Gastrocnemius medialis (tissue), 4 donors: Measurements from ENCODE around the gene SHISA4. TPM values are rescaled to one million over a fixed set of nuclear protein-coding genes. Genes with fewer than 3 reads are reported as not detected.

Source experiments
- ATAC-seq, 2 donors: fragments of 150-250 bp; one replicate each; pipeline ENCODE4 v1.9.1; 2016
- DNase-seq, 2 donors: peaks; one replicate each; pipeline ENCODE4 v3.0.0-alpha.2; 2019
- H3K27ac ChIP-seq, 4 donors: fragments of 200-600 bp; sonication (generic); 1 replicate in 1 of 4; 2 replicates in 3 of 4; pipeline ENCODE4 v1.5.1; 2016 to 2018; ENCODE audit warnings: mild to moderate bottlenecking in 2 of 4, moderate library complexity in 1 of 4
- H3K27me3 ChIP-seq, 3 donors: fragments of 200-600 bp; sonication (generic) in 2 of 3; 1 replicate in 1 of 3; 2 replicates in 2 of 3; pipeline versions ENCODE4 v1.5.1 to v1.6.0; 2016 to 2019; ENCODE audit warnings: mild to moderate bottlenecking in 1 of 3, moderate library complexity in 1 of 3
- H3K36me3 ChIP-seq, 2 donors: fragments of 200-600 bp; sonication (generic) in 1 of 2; one replicate each; pipeline ENCODE4 v1.5.1; 2017 to 2018
- H3K4me1 ChIP-seq, 2 donors: fragments of 200-600 bp; sonication (generic) in 1 of 2; one replicate each; pipeline ENCODE4 v1.5.1; 2016 to 2017; ENCODE audit warnings: mild to moderate bottlenecking in 2 of 2
- H3K4me3 ChIP-seq, 4 donors: fragments of 200-600 bp; sonication (generic) in 3 of 4; 1 replicate in 1 of 4; 2 replicates in 3 of 4; pipeline ENCODE4 v1.5.1; 2016 to 2019; ENCODE audit warnings: mild to moderate bottlenecking in 2 of 4
- H3K9me3 ChIP-seq, 3 donors: fragments of 200-600 bp; sonication (generic) in 2 of 3; 1 replicate in 1 of 3; 2 replicates in 2 of 3; pipeline ENCODE4 v1.5.1; 2016 to 2019
- POLR2A ChIP-seq, 2 donors: fragments of 450-650 bp; IDR thresholded peaks; one replicate each; pipeline ENCODE4 v1.6.1; 2017; ENCODE audit warnings: antibody characterized with exemption in 2 of 2, mild to moderate bottlenecking in 2 of 2, moderate library complexity in 2 of 2
- in situ Hi-C, 4 donors: fragments of 200-750 bp; cut with MboI; loops; one replicate each; pipeline versions ENCODE4 v1.15.0 to v1.8.0; 2017; ENCODE audit warnings: low sequenced_read_pairs in 4 of 4
- intact Hi-C: fragments of 100-400 bp; cut with DNase I; formaldehyde crosslinking; loops from one replicate; pipeline ENCODE4 v1.15.1; 2023; ENCODE audit warnings: low total_unique reads
- total RNA-seq, 4 donors: library from RNA; depleted of rRNA; stranded (reverse); fragments of >200 nt; gene quantifications; one replicate each; pipeline versions ENCODE4 v1.1.0 to v1.2.3, GENCODE V29; 2016
- TF ChIP-seq, protein P1 (sequence below), 5 experiments: fragments of 450-650 bp in 3 of 5; fragments of 200-600 bp in 2 of 5; sonication (generic) in 2 of 5; IDR thresholded peaks in 4 of 5; conservative IDR thresholded peaks in 1 of 5; 1 replicate in 4 of 5; 2 replicates in 1 of 5; pipeline ENCODE4 v1.5.1; 2016 to 2019; ENCODE audit warnings: antibody characterized with exemption in 5 of 5, mild to moderate bottlenecking in 3 of 5, moderate library complexity in 3 of 5

SHISA4 gene
- total RNA-seq, 4 donors from 2014 or later: 76.6 to 384 (median 229) TPM

DNA sequence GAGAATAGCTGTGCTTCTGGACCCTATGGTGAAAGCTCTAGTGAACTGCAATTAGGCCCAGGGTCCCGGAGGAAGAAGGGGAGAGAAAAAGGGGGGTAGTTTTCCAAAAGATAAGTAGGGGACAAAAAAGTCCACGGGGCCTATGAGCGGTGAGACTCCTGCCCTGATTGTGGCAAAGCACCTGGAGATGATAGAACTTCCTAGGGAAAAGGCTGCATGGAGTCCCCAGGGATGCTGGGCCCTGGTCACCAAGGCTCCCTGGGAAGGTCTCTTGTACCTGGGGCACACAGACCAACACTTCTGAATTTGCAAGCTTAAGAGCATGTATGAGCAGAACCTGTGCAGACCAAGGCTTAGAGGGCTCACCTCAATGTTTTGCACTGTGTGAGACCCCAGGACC, 5.4 kb upstream of the SHISA4 start:
- no peak overlapping the region for H3K4me3 ChIP-seq
- in situ Hi-C loops (loop anchor here in 3 of 4 donors (25.0 kb wide), 1 partner anchor 254 kb away; the partner anchor contains the start of gene ARL8A (in 3 of the 3)), intact Hi-C loops (loop anchor here (5.0 to 10.0 kb wide), 4 partner anchors 171 to 1392 kb away; partner anchors contain the start of gene PHLDA3)
- H3K4me1 ChIP-seq: peaks cover 84 to 98% of the 10 kb centered on the region in 2 donors
- no peaks in the 10 kb centered on the region for H3K27me3 ChIP-seq
- peak overlapping the region; percentile 90 to 98 (median 94) for H3K27ac ChIP-seq
- TF ChIP-seq, protein P1, sequence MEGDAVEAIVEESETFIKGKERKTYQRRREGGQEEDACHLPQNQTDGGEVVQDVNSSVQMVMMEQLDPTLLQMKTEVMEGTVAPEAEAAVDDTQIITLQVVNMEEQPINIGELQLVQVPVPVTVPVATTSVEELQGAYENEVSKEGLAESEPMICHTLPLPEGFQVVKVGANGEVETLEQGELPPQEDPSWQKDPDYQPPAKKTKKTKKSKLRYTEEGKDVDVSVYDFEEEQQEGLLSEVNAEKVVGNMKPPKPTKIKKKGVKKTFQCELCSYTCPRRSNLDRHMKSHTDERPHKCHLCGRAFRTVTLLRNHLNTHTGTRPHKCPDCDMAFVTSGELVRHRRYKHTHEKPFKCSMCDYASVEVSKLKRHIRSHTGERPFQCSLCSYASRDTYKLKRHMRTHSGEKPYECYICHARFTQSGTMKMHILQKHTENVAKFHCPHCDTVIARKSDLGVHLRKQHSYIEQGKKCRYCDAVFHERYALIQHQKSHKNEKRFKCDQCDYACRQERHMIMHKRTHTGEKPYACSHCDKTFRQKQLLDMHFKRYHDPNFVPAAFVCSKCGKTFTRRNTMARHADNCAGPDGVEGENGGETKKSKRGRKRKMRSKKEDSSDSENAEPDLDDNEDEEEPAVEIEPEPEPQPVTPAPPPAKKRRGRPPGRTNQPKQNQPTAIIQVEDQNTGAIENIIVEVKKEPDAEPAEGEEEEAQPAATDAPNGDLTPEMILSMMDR (IDR thresholded peaks at IDR 0.05 in 4 of 5, conservative IDR thresholded peaks at IDR 0.05 in 1 of 5): no peak
- no peak for TF ChIP-seq POLR2A (IDR thresholded peaks at IDR 0.05)
- DNase-seq: no peak
- no peaks in the 10 kb centered on the region for H3K9me3 ChIP-seq
- ATAC-seq: no peak
- no peaks in the 10 kb centered on the region for H3K36me3 ChIP-seq

DNA sequence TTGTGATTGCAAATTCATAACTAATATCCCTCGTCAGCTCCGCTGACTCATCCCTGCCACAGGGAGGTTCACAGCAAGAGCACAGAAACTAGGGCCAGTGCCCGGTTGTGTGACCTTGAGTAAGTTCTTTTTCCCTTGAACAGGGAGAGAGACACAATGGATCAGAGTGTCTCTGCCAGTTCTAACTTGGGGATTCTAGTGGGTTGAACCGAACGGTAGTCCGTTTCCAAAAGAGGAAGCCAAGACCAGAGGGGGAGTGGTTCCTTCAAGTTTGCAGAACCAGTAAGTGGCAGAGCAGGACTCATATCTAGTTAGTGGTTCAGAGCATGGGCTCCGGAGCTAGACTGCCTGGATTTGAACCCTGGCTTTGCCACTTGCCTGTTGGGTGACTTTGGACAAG, 4.9 kb upstream of the SHISA4 start:
- H3K4me3 ChIP-seq: no peak overlapping the region
- ATAC-seq: peak; percentile 36 to 42
- in situ Hi-C loops: loop anchor here in 3 of 4 donors (25.0 kb wide), 1 partner anchor 254 kb away; the partner anchor contains the start of gene ARL8A (in 3 of the 3)

DNA sequence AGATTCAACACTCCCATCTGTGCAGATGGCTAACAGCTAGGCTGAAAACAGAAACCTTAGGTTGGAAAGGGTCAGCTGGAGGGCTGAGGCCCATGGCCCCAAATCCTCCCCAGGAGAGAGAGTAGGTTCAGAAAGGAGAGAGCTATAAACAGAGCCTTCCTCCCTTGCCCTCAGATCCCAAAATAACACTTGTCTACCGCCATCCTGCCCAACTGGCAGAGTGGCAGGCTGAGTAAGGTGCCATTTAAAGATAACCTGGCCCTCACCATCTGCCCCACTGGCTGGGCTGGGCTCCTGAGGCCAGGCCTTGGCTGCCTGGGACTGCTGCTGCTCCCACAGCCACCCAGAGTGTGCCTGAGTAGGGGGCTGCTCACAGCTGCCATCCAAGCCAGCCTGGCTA, 4.3 kb upstream of the SHISA4 start:
- H3K4me1 ChIP-seq: peaks cover 77 to 92% of the 10 kb centered on the region in 2 donors
- intact Hi-C loops: loop anchor here (5.0 to 10.0 kb wide), 4 partner anchors 172 to 1390 kb away; partner anchors contain the start of gene PHLDA3
- peak overlapping the region; percentile 90 to 98 (median 94) for H3K27ac ChIP-seq

More for the DNA sequence above, 4.9 kb upstream of the SHISA4 start:
- DNase-seq: peak; percentile 67 to 80
- TF ChIP-seq, protein P1 (IDR thresholded peaks at IDR 0.05 in 4 of 5, conservative IDR thresholded peaks at IDR 0.05 in 1 of 5): no peak
- no peak for TF ChIP-seq POLR2A (IDR thresholded peaks at IDR 0.05)
- Histone ChIP-seq H3K4me1 (peaks cover 79 to 95% of the 10 kb centered on the region in 2 donors), H3K27me3 (no peaks in the 10 kb centered on the region), H3K9me3 (no peaks in the 10 kb centered on the region), H3K27ac (peak overlapping the region; percentile 90 to 98 (median 94)), H3K36me3 (no peaks in the 10 kb centered on the region)
- intact Hi-C loops: loop anchor here (5.0 to 10.0 kb wide), 4 partner anchors 171 to 1391 kb away; partner anchors contain the start of gene PHLDA3

DNA sequence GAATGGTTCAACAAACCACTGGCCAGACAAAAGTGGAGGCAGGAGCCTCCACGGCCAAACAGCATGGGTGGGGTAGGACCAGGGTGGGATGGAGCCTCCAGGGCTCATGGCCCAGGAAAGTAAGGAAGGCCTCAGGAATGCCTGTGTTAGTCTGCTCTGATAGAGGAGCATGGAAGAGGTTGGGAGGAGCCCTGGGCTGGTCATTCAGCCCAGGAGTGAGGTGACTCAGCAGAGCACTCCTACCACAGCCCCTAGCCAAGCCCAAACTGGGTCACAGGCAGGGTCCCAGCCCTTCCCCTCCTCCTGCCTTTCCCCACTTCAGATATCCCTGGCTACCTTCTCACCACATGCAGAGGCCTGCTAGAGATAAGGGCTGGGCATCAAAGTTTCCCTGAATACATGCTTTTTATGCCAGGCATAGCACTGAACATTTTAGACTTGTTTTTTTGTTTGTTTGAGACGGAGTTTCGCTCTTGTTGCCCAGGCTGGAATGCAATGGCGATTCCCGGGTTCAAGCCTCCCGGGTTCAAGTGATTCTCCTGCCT, 3.1 kb upstream of the SHISA4 start:
- intact Hi-C loops (loop anchor here (5.0 to 10.0 kb wide), 4 partner anchors 58 to 1389 kb away; partner anchors contain the start of genes IPO9 and PHLDA3), in situ Hi-C loops (loop anchor here in 3 of 4 donors (25.0 kb wide), 1 partner anchor 252 kb away; the partner anchor contains the start of gene ARL8A (in 3 of the 3))
- ATAC-seq (peak; percentile 25 to 27), DNase-seq (peak; percentile 63 to 78)
- Histone ChIP-seq H3K4me3 (no peak overlapping the region), H3K27ac (peak overlapping the region; percentile 90 to 98 (median 94)), H3K36me3 (no peaks in the 10 kb centered on the region), H3K27me3 (no peaks in the 10 kb centered on the region), H3K4me1 (peaks cover 88 to 91% of the 10 kb centered on the region in 2 donors), H3K9me3 (no peaks in the 10 kb centered on the region)
- TF ChIP-seq, protein P1 (IDR thresholded peaks at IDR 0.05 in 4 of 5, conservative IDR thresholded peaks at IDR 0.05 in 1 of 5): no peak
- no peak for TF ChIP-seq POLR2A (IDR thresholded peaks at IDR 0.05)

More for the DNA sequence above, 4.3 kb upstream of the SHISA4 start:
- in situ Hi-C loops: loop anchor here in 3 of 4 donors (25.0 kb wide), 1 partner anchor 253 kb away; the partner anchor contains the start of gene ARL8A (in 3 of the 3)
- Histone ChIP-seq H3K4me3 (no peak overlapping the region), H3K36me3 (no peaks in the 10 kb centered on the region), H3K9me3 (no peaks in the 10 kb centered on the region), H3K27me3 (no peaks in the 10 kb centered on the region)
- DNase-seq: peak; percentile 76 to 93
- TF ChIP-seq, protein P1 (IDR thresholded peaks at IDR 0.05 in 4 of 5, conservative IDR thresholded peaks at IDR 0.05 in 1 of 5): no peak
- TF ChIP-seq POLR2A (IDR thresholded peaks at IDR 0.05): peak; percentile 56 to 71
- ATAC-seq: peak; percentile 62 to 67
